Measurements from ENCODE around the gene CALD1. TPM values are rescaled to one million over a fixed set of nuclear protein-coding genes. Genes with fewer than 3 reads are reported as not detected.

CALD1 gene
- total RNA-seq, 1 donor from 2014 or later, result 122 TPM

- Histone ChIP-seq H3K36me3 (peaks cover 38% of the 10 kb centered on the region), H3K27me3 (ENCODE audit: low read depth) (no peaks in the 10 kb centered on the region), H3K4me3 (no peak overlapping the region), H3K27ac (replicated peaks) (peak overlapping the region; percentile 21), H3K4me1 (peaks cover 38% of the 10 kb centered on the region), H3K9me3 (replicated peaks) (no peaks in the 10 kb centered on the region)
- no peak for TF ChIP-seq CTCF (IDR thresholded peaks at IDR 0.05; ENCODE audit: borderline replicate concordance)
- intact Hi-C loops (cut with micrococcal nuclease), result no loop called here
- DNase-seq, result no peak
These were observed 161.9 kb downstream of the CALD1 start for GRCh38 chr7:134941185-134941900.

- peaks cover 32% of the 10 kb centered on the region for H3K4me1 ChIP-seq
- no peaks in the 10 kb centered on the region for H3K9me3 ChIP-seq (replicated peaks)
- no peak for DNase-seq
- intact Hi-C loops (cut with micrococcal nuclease), result no loop called here
- no peaks in the 10 kb centered on the region for H3K27me3 ChIP-seq (ENCODE audit: low read depth)
- TF ChIP-seq CTCF (IDR thresholded peaks at IDR 0.05; ENCODE audit: borderline replicate concordance), result no peak
- H3K4me3 ChIP-seq, result no peak overlapping the region
- H3K27ac ChIP-seq (replicated peaks), result peak overlapping the region; percentile 21
- peaks cover 44% of the 10 kb centered on the region for H3K36me3 ChIP-seq
These were observed 162.5 kb downstream of the CALD1 start for GRCh38 chr7:134941952-134942351.

- H3K4me1 ChIP-seq, result peaks cover 23% of the 10 kb centered on the region
These were observed 163.4 kb downstream of the CALD1 start for GRCh38 chr7:134942690-134943466.

GRCh38 chr7:134943785-134944400, 164.5 kb downstream of the CALD1 start:
- Histone ChIP-seq H3K9me3 (replicated peaks) (no peaks in the 10 kb centered on the region), H3K27ac (replicated peaks) (no peak overlapping the region), H3K4me1 (peaks cover 20% of the 10 kb centered on the region), H3K27me3 (ENCODE audit: low read depth) (no peaks in the 10 kb centered on the region), H3K36me3 (peaks cover 56% of the 10 kb centered on the region), H3K4me3 (no peak overlapping the region)
- DNase-seq, result no peak
- TF ChIP-seq CTCF (IDR thresholded peaks at IDR 0.05; ENCODE audit: borderline replicate concordance), result peak; percentile 58
- intact Hi-C loops (cut with micrococcal nuclease), result no loop called here

More at GRCh38 chr7:134942690-134943466, 163.4 kb downstream of the CALD1 start:
- TF ChIP-seq CTCF (IDR thresholded peaks at IDR 0.05; ENCODE audit: borderline replicate concordance), result no peak
- H3K36me3 ChIP-seq, result peaks cover 47% of the 10 kb centered on the region
- no peaks in the 10 kb centered on the region for H3K27me3 ChIP-seq (ENCODE audit: low read depth)
- H3K27ac ChIP-seq (replicated peaks), result peak overlapping the region; percentile 21
- H3K4me3 ChIP-seq, result no peak overlapping the region
- DNase-seq, result no peak
- intact Hi-C loops (cut with micrococcal nuclease), result no loop called here
- H3K9me3 ChIP-seq (replicated peaks), result no peaks in the 10 kb centered on the region

GRCh38 chr7:134945691-134946090, 166.3 kb downstream of the CALD1 start:
- intact Hi-C loops (cut with micrococcal nuclease), result loop anchor here (5.0 kb wide), 1 partner anchor 258 kb away; no protein-coding TSS in a partner anchor

More at GRCh38 chr7:134945691-134946090, 166.3 kb downstream of the CALD1 start:
- H3K9me3 ChIP-seq (replicated peaks), result no peaks in the 10 kb centered on the region
- H3K4me3 ChIP-seq, result no peak overlapping the region
- peaks cover 14% of the 10 kb centered on the region for H3K4me1 ChIP-seq
- no peaks in the 10 kb centered on the region for H3K27me3 ChIP-seq (ENCODE audit: low read depth)
- no peak for TF ChIP-seq CTCF (IDR thresholded peaks at IDR 0.05; ENCODE audit: borderline replicate concordance)
- no peak overlapping the region for H3K27ac ChIP-seq (replicated peaks)
- H3K36me3 ChIP-seq, result peaks cover 71% of the 10 kb centered on the region
- no peak for DNase-seq

Data from left ventricle myocardium inferior (tissue), 1 donor.